Middle frontal gyrus (tissue), 1 donor: Measurements from ENCODE around the gene CDH4.

ENCODE experiments used
- DNase-seq: peaks from one replicate; pipeline ENCODE4 v3.0.0-alpha.2; 2015; ENCODE audit warnings: low spot score; ENCODE audit errors: extremely low spot score

The CDH4 gene

DNA sequence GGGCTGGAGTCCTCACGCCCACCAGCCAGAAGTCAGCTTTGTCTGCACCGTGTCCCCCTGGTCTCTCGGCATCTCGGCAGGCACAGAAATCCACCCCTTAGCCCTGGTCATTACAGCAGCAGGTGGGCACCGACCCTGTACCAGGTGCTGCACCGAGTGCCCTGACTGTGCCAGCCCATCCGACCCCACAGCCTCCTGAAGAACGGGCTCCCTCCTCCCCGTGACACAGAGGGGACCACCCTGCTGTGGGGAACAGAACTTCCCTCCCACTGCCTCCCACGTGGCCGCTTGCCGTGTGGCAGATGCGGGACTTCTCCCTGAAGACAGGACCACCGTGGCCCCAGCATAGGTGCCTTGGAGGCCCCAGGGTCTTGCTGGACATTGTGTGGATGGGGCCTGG lies 652.4 kb downstream of the CDH4 start:
- no peak for DNase-seq

DNA sequence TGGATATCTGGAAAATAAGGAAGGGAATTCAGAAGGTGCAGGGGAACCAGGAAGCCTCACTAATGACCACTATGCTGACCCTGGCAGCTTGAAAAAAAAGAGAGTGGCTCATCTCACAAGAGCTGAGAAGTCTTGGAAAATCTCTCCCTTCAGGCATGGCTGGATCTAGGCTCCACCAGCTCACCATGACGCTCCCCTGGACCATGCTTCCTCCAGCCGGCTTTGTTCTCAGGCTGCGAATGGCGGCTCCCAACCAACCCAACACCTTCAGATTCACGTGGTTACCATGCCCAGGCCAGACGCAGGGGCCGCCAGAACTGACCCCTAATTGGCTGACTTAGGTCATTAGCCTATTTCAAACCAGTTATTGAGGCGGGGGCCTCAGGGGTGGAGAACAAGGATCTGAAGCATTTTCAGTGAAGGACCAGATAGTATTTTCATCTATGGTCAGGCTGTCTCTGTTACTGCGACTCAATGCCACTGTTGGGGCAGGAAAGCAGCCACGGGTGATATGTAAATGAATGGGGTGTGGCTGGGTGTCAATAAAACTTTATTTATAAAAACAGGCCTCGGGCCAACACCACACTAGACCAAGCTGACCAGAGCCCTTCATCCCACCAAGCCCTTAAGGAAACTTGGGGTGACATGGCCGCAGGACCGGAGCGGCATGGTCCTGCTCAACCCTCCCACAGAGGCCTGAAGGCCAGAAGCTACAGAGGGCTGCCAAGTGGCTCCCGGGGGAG lies 653.9 kb downstream of the CDH4 start:
- DNase-seq, result no peak

DNA sequence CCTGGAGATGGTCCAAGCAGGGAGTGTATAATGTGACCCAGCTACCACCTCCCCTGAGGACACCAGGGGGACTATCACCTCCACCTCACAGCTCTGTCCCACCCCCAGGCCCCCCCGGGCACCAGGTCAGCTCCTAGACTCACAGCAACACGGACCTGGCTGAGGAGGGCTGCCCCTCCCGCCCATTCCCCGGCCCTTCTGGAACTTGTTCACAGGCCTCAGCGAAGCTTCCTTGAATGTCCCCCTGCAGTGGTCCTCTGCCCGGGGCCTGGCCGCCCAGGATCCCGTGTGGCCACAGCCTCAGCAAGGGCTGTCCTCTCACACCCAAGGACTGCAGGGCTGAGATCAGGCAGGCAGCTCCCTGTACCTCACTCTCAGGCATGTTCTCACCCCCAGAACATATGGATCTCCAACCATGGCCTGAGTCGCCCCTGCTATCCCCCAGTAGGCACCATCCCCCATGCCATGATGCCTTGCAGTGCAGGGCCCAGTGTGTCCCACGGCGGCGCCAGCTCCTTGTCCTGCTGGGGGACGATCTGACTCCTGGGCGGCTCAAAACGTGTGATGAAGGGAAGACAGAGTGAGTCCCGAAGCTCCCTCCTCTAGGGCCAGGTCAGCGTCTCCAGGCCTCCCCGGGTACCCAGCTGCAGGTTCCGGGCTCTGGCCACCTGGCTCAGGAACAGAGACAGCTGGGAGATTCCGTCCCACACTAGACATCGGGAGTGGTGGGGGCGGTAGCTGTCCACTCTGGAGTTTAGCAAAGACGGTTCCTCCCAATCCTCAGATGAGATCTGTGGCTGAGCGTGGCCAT lies 655.2 kb downstream of the CDH4 start:
- no peak for DNase-seq

DNA sequence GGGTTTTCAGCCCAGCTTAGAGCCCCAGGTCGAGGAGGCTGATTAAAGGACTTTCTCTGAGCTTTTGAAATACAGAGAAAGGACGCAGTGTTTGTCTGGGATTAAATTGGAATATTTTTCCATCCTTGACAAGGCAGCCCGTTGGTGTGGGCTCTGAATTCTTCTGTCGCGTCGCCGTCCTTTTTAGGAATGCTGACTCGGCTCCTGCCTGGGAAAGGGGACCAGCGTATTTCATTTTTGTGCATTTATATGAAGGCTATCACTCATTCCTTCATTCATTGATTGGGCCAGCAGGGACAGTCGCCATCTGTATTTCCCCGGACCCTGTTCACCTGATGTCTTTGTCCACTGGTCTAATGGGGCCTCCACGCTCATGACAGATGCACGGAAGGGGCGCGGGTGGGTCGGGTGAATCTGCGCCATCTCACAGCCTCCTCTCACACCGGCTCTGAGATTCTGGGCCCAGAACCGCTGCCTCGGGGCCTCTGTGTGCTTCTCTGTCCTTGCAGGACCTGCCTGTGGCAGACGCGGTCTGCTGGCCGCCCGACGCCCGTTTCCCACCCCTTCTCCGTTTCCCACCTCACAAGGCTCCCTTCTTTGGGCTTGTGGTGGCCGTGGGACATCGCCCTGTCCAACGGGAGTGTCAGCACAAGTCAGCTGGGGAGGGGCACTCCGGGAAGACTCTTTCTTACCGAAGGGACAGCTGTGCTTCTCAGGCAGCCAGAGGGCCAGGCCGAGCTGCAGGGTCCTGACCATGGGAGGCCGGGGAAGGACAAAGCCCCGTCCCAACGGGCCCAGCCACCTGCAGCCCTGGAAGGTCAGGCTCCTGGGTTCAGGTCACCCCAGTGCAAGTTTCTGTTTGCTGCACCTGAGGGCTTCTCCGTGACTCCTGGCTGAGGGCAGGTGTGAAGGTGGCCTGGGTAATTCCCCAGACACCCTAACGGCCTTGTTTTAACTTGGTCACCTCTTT lies 656.3 kb downstream of the CDH4 start:
- no peak for DNase-seq

DNA sequence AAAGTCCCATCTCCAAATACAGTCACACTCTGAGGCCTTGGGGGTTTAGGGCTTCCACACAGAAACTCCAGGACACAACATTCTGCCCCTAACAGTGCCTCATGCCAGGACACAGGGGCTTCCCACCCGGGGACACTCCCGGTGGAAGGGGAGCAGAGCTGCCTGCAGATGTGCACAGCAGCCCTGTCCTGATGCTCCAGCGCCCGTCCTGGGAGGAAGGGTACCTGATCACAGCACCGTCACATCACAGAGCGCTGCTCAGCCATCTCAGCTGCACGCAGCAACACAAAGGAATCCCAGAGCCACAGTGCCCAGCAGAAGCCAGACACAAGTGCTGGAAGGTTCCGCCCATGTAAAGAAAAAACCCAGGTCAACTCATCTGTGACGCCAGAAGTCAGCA lies 657.0 kb downstream of the CDH4 start:
- DNase-seq, result no peak

DNA sequence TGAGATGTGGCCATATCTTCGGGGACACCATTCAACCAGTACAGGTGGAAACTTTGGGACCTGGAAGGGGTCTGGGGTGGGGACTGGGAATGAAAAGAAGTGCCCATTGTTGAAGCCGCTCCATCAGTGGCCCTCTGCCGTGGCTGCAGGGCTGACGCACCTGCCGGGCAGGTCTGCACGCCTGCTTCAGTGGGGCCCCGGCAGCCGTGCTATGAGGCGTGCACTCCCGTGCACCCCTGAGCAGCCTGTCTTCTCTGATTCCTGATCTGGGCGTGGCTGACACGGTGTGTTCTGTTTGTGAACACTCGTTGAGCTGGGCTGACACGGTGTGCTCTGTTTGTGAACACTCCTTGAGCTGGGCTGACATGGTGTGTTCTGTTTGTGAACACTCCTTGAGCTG lies 657.8 kb downstream of the CDH4 start:
- DNase-seq, result no peak

DNA sequence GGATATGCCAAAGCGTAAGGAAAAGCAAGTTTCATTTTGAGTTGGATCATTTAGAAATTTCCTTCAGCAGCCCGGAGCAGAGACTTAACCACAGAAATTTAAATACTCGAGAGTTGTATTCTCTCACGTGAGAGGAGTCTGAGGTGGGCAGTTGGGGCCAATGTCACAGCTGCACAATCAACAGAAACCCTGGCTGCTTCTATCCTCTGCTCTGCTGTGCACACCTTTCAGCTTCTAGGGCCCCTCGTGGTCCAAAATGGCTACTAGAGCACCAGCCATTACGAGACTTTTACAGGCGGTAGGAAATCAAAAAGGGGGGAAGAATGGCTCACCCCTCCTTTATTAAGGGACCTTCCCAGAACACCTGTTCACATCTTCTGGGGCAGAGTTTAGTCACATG lies 659.8 kb downstream of the CDH4 start:
- no peak for DNase-seq

DNA sequence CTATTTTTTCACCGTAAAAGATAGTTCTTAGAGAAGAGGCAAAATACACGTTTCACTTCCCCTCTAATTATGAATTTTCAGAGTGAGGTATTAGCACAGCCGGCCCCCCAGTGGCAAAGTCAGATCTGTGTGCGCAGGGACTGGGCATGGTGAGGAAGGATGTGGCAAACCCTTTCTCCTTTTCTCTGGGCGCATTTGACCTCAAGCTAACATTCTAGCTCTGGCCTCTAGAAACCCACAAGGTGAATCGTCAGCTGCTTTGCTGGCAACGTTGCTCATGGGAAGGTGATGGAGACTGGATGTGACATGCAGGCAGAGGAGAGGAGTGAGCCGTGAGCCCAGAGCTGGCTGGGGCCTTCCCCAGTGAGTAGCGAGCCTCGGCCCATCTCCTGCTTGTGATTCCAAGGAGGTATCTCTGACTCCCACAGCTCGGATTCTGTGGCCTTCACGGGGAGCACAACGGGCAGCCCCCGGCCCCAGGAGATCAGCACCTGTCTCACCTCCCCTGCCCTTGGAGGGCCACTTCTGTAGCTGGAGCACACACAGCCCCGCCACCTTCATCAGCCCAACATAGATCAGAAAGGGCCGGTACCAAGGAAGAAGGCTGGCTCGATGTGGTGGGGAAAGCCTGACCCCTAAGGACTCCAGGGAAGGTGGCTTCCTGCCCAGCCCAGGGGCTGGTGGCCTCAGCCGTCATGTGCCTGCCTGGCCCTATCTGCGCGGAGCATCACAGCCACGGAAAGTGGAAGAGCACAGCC lies 660.8 kb downstream of the CDH4 start:
- DNase-seq, result no peak

DNA sequence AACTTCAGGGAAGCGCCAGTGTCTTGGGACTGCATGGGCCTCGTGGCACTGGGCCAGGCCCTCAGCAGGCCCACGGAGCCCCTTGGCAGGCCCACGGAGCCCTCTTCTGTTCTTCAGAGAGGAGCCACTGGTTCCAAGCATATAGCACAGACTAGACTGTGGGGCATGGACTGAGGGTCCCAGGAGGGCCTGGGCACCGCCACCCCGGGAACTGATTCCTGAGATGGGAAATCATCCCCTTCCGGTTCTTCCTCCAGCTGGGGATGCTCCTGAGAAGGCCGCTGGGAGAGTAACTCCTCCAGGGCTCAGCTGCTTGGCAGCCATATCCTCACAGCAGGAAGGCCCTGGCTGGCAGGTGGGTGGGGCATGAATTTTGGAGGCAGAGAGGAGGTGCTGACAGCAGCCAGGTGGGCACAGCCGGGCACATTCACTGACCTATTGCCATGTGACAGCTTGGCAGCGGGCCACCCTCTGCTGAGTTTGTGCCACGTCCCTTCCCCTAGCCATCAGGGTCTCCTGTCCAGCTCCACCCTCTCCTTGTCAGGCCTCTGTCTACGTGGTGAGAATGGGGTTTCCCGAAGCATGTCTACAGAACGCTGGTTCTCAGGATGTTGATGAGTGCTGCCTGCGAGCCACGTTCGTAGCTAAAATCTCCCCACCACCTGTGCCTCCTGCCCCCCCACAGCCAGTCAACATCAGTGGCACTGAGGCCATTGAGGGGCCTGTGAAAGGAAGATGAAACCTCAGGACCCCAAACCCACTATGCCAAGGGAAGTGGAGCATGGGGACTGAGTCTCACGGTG lies 661.6 kb downstream of the CDH4 start:
- no peak for DNase-seq

DNA sequence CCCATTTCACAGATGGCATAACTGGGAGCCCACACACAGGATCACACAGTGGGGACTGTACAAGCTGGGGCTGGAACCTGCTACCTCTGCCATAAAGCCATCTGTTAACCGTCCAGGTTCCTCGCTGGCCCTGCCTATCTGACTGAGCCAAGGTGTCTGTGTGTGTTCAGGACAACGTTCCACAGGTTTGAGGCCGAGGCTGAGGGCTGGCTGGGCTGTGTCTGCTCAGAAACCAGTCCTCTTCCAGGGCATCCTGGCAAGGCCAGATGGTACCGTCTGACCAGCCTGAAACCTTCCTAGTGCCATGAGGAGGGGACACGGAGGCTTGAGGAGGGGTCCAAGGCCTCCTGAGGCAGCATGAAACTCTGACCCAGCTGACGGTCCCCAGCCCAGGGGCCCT lies 663.0 kb downstream of the CDH4 start:
- no peak for DNase-seq

DNA sequence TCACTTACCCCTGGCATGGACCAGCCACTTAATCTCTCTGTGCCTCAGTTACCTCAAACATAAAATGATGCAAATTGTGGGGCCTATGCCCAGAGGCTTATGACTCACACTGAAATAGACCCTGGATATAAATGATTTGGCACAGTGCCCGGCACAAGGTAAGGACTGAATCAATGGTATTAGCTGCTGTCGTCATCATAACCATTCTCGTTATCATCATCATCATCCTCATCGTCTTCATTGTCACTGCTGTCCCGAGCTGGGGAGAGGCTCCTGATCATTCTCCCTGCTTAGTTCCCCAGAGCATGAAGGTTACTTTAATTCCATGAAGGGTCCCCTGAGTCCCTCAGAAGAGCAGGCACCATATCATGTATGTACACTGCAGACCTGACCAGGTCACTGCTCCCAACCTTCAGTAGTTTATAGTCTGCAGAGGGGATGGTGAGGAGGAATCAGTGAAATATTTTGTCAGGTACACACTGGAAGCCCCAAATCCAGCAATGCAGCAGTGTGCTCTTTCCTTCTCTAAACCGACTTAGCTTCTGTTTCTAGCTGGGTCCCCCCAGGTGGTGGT lies 664.3 kb downstream of the CDH4 start:
- no peak for DNase-seq

DNA sequence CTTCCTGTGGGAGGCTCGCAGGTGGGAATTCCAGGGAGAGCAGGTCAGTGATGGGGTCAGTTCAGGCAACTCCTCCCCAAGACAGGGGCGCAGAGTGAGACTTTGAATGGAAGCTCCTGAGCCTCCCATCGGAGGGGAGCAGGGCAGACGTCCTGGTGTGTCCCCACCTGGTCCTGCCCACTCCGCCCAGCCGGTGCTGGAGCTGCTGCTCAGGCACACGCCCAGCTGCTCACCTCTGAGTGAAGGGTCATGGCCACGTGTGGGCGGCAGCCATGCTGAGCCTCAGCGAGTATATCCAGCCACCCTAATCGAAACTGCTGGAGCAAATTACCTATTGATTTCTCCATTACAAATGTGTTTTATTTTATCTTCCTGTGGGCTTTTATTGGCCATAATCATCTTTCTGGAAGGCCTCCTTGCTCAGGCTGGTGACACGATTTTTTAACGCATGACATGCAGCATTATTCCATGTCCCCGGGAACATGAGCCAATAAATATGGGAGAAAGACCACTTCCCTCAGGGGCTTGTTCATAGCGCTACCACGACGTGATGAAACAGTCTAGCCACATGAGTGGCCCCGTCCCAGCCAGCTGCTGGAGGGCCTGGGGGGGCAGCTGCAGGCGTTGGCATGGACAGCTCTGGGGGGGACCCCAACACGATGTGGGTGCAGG lies 665.5 kb downstream of the CDH4 start:
- DNase-seq, result no peak

DNA sequence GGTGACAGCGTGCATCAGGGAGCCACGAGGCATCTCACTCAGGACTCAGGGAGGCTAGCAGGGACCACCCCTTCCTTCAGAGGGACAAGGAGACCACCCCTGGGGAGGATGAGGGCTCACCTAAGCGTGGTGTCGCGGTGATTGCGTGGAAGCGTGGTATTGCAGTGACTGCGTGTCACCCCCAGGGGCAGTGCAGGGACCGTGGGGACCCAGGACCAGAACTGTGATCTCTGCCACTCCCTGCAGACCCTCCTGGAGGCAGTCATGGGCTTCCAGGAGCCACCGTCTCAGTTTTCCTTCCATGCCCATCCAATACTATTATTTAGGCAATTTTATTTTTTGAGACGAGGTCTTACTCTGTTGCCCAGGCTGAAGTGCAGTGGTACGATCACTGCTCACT lies 666.5 kb downstream of the CDH4 start:
- DNase-seq, result no peak

DNA sequence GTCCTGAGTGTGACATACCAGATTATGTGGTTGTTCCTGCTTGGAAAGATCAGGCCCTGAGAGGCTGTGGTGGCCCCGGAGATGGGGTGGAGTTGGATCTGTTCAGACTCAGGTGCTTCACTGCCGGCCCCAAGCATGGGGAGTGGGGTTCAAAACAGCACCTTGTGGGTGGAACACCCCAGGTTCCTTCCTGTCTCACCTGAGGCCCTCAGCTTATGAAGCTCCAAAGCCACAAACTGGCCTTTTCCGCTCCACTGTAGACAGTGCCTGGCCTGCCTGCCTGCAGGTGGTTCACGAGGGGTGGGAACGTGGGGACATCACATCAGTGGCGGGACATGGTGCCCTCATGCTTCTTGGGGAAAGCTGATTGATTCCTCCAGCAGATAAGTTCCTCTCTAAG lies 667.2 kb downstream of the CDH4 start:
- no peak for DNase-seq

DNA sequence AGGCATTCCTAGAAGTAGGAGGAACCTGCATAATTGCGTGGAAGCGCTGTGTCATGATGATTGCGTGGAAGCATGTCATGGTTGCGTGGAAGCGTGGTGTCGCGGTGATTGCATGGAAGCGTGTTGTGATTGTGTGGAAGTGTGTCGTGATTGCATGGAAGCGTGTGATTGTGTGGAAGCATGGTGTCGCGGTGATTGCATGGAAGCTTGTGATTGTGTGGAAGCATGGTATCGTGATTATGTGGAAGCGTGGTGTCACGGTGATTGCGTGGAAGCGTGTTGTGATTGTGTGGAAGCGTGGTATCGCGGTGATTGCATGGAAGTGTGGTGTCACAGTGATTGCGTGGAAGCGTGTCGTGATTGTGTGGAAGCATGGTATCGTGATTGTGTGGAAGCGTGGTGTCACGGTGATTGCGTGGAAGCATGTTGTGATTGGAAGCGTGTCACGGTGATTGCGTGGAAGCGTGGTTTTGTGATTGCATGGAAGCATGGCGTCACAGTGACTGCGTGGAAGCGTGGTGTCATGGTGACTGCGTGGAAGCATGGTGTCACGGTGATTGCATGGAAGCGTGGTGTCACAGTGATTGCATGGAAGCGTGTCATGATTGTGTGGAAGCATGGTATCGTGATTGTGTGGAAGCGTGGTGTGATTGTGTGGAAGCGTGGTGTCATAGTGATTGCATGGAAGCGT lies 667.8 kb downstream of the CDH4 start:
- no peak for DNase-seq

DNA sequence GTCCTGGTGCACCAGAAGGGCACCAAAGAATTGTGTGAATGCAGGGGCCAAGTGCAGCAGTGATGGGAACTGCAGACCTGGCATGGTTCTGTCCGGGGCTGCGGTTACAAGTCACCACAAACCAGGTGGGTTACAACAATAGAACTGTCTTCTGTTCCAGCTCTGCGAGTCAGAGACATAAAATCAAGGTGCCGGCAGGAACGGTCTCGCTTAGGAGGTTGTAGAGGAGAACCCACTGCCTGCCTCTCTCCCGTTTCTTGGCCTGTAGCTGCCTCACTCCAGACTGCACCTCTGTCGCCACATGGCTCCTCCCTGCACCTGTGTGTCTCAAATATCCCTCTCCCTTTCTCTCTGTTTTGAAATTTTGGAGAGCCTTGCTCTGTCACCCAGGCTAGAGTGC lies 670.4 kb downstream of the CDH4 start:
- DNase-seq, result no peak

DNA sequence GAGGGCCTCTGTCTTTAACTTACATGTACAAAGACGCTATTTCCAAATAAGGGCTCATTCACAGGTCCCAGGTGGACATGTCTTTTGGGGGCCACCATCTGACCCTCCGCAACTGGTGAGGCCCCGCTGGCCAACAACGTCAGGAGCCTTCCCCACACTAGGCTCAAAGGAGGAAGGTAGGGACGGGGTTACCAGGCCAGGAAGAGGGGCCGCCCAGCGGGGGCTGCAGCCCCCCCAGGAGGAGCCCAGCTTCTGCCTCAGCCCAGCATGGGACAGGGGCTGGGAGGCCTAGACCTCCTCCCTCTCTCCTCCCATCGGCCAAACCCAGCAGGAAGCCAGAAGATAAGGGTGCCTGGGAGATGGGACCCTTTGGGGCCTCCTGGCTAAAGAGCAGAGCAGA lies 670.9 kb downstream of the CDH4 start:
- no peak for DNase-seq

DNA sequence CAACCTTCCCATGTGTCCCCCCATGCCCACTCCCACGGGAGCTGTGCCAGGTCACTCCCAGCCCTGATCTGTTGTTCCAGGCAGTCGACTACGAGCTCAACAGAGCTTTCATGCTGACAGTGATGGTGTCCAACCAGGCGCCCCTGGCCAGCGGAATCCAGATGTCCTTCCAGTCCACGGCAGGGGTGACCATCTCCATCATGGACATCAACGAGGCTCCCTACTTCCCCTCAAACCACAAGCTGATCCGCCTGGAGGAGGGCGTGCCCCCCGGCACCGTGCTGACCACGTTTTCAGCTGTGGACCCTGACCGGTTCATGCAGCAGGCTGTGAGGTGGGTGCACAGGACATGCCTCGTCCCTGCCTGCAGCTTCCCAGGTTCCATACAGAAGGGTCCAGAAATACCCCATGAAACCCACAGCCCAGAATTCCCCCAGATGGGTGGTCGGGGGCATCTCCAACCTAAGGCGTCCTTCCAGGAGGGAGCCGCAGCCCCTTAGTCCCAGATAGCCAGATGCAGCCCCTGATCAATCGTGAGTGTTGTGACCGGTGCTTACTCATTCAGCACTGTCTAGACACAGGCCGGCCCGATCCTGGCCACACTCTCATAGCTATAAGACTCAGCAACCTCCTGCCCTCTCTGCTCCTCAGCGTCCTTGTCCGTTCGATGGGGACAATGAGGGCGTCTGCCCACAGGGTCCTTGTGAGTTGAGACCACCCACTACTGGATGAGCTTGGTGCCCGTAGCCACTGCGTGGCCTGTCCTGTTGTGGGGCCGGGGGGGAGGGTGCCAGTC lies 671.5 kb downstream of the CDH4 start:
- no peak for DNase-seq
